HL-60 (cell line): ENCODE data around the gene ALKAL2.

Experiments
- GABPA ChIP-seq: IDR thresholded peaks from 2 replicates; pipeline ENCODE4 v1.6.1; 2012; ENCODE audit warnings: low read depth
- POLR2AphosphoS5 ChIP-seq: IDR thresholded peaks from 2 replicates; pipeline ENCODE4 v1.6.1; 2012; ENCODE audit warnings: low read depth
- TF ChIP-seq, protein P1 (sequence below): IDR thresholded peaks from one replicate; pipeline ENCODE4 v1.5.1; 2011; ENCODE audit warnings: low read length, control low read depth, inconsistent platforms; ENCODE audit not compliant: insufficient read depth

DNA sequence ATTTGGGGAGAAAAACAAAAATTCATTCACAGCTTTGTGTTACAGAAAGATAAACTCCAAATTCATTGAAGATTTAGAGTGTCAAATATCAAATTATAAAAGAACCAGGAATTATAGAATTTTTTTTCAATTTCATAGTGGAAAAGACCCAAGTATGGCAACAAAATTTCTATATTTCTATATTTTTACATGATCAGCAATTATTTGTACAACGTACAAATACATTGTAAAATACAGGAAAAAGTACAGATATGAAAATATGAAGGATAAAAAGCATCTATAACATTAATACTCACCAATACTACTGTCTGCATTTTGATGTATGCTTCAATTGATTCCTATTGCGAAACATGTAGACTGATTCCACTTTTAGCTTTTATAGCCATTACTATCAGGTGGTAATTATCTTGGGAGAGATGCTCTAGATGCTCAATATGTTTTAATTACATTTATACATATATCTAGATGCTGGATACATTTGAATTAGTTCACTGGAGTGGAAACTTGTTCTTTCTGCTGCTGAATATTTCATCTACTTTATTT is 28.0 kb downstream of the ALKAL2 start:
- TF ChIP-seq POLR2AphosphoS5: no peak
- TF ChIP-seq, protein P1, sequence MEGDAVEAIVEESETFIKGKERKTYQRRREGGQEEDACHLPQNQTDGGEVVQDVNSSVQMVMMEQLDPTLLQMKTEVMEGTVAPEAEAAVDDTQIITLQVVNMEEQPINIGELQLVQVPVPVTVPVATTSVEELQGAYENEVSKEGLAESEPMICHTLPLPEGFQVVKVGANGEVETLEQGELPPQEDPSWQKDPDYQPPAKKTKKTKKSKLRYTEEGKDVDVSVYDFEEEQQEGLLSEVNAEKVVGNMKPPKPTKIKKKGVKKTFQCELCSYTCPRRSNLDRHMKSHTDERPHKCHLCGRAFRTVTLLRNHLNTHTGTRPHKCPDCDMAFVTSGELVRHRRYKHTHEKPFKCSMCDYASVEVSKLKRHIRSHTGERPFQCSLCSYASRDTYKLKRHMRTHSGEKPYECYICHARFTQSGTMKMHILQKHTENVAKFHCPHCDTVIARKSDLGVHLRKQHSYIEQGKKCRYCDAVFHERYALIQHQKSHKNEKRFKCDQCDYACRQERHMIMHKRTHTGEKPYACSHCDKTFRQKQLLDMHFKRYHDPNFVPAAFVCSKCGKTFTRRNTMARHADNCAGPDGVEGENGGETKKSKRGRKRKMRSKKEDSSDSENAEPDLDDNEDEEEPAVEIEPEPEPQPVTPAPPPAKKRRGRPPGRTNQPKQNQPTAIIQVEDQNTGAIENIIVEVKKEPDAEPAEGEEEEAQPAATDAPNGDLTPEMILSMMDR: no peak
- no peak for TF ChIP-seq GABPA
